ENCODE data around the gene RNF183.
"Not testable (repeated sequence)": the region's sequence is repeated elsewhere in the genome, so short reads cannot be mapped to it uniquely, and the experiment has no call there.

RNF183 gene

DNA sequence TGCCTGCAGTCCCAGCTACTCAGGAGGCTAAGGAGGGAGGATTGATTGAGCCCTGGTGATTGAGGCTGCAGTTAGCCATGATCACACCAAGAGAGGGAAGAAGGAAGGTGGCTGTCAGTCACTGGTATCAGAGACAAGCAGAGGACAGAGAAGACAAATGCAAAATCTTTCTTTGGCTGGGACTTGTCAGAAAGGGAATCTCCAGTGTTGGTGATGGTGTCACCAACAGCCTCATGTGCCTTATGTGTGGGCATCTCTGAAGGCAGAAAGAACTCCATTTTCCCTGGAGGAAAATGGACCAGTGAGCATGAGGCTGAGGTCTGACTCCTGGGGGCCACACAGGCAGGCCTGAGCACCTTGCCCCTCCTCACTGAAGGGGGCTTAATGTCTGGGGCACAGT, 12.1 kb upstream of the RNF183 start:
- DNase-seq = no peak

DNA sequence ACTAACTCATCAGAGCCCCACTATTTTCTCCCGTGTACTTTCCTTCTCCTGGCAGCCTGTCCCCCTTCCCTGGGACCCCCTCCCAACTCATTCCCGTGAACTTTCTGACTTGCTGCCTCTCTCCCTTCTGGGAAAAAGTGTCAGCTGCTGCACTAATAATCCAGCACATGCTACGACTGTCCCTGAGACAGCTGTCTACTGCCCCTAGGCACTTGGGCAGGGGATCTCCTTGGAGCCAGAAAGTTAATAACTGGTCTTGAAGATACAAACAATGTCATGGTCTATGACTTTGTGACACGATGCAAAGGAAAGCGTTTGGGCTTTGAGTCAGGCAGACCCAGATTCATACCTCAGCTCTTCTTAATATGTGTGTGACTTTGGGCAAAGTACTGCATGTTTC, 10.1 kb upstream of the RNF183 start:
- DNase-seq = no peak

DNA sequence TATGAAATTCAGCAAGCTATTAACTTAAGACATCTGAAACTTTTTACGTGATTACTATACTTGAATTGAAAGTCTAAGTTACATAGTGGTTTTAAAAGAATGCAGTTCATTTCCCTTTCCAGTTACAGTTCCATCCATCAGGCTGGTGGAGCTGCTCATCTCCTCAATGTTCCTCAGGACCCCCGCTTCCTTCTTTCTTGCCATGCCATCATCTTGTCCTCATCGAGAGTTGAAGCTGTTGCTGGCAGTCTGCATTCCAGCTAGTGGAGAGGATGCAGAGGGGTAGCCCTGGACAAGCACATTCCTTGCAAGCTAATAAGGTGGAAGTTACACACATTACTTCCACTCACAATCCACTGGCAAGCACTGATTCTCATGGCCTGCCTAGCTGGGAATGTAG, 8.8 kb upstream of the RNF183 start:
- DNase-seq = no peak

DNA sequence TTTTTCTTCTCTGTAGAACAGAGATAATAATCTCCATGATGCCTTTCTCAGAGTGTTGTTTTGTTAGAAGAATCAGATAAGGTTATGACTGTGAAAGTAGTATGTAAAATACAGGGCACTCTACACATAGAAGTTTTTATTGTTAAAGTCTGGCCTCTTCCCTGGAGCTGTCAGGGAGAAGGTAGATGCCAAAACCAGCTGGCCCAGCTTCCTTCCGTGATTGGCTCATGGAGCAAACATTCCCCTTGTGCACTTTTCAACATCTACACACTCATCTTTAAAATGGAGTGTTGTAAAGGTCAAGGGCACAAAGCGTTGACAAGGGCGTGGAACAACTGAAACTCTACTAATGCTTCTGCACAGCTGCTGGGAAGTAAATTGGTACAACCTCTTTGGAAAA, 7.4 kb upstream of the RNF183 start:
- DNase-seq = no peak

DNA sequence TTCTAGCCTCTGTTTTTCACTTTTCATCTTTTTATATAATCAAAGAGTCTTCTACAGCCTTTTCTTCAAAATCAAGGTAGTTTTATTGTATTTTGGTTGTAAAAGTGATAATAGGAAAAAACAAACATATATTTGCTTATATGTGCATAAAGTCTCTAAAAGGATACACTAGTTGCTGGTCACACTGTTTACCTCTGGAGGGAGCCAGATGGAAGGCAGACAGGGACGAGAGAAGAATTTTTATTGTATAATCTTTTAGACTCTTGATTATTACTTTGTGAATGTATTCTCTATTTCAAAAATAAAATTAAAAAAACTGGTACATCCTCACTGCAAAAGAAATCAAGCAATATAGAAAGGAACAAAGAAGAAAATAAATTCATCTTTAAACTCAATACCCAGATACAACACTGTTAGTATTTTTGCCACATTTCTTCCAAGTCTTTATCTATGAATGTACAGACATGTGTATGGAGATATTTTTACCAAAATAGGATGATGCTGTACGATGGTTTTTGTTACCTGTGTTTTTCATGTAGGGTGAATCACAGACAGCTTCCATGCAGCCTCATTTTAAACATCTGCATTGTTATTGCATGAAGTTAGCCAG, 6.1 kb upstream of the RNF183 start:
- peak; percentile 10 for DNase-seq

DNA sequence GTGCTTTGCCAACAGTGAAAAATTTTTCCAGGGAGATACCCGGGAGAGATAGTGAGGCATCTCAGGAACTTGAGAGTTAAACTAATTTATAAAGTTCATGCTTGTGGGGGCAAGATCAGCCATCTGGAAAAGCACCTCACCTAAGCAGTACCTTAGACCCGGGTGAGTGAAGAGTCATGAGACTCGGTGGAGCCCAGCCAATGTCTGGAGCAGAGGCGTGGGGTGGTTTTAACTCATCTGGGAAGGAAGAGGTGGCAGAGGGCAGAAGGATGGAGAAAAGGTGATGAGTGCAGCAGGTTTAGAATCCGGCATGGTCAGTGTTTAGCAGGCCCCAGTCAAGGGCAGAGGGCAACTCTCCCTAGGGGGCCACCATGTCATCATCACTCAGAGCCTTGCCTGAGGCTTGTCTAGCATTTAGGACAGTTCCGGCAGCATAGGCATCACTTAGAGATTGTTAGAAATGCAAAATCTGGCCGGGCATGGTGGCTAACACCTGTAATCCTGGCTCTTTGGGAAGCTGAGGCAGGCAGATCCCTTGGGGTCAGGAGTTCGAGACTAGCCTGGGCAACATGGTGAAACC, 4.3 kb upstream of the RNF183 start:
- no peak for DNase-seq

DNA sequence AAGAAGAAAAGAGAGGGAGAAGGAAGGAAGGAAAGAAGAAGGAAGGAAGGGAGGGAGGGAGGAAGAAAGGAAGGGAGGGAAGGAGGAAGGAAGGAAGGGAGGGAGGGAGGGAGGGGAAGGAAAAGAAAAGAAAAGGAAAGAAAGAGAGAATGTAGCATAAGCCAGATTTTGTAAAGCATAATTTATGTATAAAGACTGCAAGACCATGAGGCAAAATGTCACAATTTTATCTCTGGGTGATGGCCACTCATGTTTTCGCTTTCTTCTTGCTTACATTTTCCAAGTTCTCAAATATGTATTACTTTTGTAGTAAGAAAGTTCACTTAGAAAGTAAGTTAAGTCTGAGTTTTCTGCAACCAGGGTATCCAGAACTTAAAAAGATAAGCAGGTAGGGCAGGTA, 3.4 kb upstream of the RNF183 start:
- no peak for DNase-seq

DNA sequence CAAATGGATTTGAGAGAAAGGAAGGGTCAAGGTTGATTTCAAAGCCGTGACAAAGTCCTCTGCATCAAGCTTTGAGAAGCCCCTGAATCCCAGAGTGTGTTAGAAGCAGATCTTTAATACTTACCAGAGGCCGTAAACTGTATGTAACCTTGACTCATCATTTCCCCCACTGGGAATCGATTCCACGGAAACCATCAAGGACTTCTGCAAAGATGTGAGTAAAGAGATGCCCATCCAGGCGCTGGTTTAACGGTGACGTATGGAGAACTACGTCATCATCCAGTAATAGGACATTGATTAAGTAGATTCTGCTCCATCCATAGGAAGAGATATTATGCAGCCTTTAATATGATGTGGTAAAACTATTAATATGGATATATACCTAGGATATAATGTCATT, 1.6 kb downstream of the RNF183 start:
- DNase-seq = no peak

DNA sequence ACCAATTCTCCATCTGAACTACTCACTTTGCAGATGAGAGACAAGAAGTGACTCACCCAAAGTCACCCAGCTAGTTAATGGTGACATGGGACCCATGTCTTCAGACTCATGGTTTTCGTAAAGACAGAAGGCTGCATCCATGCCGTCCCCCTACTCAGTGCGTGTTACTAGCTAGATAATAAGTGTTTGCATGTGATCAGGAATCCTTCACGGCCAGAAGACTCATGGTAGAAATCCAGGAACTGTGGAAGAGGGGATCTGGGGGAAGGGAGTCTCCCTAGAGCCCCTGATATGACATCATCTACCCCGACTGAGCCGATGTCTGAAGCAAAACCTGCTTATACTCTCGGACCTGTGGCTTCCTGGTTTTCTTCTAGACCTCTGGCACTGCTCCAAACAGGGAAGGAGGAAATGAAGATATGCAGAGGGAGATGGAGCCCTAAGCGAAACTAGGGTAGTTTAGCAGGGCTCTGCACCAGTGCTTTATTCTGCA, 3.3 kb downstream of the RNF183 start:
- DNase-seq = no peak

DNA sequence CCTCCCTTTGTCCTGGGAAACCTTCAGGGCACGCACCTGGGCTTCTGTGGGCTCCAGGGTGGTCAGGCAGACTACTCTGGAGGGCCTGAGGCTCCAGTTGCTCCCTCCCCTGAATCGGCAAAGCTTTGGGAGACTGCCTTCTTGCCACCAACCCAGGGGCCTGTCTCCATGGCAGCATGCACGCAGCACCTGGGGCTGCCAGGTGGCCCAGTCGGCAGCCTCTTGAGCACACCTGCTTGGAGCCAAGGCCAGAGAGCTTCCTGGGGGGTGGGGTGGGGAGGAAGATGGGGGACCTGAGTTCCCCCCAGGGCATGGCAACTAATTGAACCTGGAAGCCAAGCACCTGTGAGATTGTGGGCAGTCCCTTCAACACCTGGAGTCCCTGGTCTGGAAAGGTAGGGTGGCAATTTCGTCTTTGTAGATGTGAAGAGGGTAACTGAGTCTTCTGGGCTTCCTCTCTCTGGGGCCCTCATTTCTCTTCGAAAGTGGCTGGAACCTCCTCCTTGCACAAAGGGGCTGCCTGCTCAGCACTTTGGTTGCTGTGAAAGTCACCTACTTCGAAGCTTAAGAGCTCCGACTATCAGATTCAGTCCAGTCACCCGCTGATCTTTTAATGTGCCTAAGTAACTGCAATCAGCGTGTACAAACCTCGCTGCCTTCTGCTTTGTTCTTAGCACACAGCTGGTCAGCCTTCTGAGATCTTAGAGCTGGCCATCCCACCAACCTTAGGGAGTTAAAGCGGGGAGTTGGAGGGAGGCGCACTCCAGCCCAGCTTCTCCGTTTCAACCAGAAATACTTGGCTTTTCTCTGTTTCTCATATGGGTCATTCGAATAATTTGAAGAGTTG, 4.0 kb downstream of the RNF183 start:
- DNase-seq = no peak

DNA sequence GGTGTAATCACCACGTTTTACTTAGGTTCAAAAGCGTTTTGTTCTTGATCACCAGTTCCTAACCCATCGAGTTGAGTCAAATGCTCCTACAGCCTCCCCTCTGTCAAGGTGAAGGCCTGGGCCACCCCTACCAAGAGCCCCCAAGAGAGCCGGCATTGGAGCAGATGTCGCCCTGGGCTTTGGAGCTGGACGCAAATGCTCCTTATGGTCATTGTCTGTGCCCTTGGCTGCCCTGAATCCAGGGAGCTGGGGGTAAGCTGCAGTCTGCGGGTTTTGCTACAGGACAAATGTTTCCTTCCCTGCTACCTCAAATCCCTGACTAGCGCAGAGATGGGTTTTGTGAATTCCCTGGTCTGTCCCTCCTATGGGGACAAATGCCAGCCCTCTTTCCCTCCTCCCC, 4.9 kb downstream of the RNF183 start:
- no peak for DNase-seq

DNA sequence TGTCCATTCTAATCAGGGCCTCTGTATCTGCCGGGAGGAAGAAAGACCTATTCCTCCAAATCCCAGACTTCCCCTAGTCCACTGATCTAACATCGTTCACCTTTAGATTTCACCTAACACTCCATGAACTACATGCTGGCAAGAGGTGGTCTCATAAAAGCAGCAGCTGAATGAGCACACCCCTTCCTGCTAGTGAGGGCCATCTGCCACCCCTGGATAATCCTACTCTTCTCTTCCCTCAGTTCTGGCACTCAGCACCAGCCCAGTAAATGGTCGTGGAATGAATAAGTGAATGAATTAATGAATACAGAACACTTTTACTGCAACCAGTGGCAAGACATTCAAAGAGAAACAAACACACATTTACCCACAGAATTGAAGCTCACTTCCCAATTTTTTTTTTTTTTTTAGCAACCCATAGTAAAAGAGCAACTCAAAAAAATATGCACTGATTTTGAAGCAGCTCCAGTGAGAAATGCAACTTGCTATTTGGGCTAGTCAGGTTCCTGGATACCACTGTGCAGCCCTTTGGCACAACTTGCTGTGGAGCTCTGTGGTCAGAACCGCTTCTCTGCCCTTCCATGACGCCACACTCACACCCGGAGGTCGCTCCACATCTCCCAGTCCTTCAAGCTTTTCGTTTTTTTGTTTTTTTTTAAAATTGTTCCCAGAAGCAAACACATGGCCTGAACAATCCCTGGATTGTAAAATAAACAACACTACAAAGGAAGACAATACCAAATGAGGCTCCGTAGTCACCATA, 6.2 kb downstream of the RNF183 start:
- DNase-seq = no peak

DNA sequence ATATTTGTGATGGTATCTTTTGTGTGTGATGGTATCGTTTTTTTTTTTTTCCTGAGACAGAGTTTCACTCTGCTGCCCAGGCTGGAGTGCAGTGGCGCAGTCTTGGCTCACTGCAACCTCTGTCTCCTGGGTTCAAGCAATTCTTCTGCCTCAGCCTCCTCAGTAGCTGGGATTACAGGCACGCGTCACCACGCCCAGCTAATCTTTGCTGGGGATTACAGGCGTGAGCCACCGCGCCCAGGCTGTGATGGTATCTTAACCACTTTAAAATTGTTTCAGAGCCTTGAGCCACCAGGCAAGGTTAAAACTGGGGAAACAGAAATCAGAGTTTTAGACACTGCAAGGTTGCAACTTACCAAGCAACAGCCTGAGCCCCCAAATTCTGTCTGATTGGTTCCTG, 6.9 kb downstream of the RNF183 start:
- not testable (repeated sequence) for DNase-seq

DNA sequence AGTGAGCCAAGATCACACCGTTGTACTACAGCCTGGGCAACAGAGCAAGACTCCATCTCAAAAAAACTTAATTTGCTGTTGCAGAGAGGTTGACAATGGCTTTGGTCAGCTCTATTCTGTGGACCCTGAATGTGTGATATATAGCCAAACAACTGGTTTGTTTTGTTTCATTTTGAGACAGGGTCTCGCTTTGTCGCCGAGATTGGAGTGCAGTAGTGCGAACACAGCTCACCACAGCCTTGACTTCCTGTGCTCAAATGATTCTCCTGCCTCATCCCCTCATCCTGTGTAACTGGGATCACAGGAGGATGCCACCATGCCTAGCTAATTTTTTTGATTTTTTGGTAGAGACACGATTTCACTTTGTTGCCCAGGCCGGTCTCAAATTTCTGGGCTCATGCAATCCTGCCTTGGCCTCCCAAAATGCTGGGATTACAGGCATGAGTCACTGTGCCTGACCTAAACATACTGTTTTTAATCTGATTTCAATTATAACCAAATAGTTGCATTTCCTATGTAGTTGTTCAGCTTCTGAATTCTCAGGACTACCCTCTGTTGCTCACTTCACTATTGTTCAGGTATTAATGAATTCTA, 9.8 kb downstream of the RNF183 start:
- DNase-seq = no peak

DNA sequence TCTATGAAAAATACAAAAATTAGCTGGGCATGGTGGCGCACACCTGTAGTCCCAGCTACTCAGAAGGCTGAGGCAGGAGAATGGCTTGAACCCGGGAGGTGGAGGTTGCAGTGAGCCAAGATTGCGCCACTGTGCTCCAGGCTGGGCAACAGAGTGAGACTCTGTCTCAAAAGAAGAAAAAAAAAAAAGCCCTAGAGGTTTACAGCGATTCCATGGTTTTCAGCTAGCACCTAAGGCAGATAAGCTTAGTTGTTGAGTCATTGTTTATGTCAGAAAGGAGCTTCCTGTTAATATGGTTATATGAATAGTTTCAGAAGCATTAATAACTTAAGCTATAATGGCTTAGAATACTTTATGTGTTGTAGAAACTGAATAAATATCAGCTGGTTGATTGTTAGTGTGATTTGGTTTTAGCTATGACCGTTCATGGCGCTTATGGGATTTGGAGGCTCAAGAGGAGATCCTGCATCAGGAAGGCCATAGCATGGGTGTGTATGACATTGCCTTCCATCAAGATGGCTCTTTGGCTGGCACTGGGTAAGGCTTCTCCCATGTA, 13.0 kb downstream of the RNF183 start:
- DNase-seq = no peak

DNA sequence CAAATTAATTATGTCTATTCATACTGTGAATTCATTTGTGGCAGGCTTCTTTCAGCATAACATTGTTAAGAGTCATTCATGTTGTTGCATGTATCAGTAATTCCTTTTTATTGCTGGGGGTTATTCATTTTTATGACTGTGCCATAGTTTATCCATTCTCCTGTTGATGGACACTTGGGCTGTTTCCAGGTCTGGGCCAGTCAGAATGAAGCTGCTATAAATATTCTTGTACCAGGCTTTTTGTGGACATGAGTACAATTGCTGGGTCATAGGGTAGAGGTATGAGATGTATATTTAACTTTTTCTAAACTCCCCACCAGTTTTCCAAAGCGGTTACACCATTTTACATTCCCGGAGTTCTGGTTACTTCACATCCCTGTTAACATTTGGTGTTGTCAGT, 14.1 kb downstream of the RNF183 start:
- no peak for DNase-seq

DNA sequence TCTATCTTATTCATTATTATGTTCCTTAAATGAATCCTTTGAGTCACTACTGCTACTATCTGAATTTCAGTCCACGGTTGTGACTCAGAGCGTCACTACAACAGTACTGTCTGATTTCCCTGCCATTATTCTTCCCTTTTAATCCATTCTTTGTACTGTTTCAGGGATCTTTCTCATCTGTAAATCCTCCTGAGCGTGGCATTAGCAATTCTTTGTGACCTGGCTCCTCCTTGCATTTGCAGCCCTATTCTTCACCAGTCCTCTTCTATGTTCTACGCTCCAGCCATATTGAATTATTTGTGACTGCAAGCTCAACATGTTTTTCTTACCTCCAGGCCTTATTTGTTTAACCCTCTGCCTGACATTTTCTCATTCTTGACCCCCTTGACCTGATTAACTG, 21.8 kb downstream of the RNF183 start:
- no peak for DNase-seq

DNA sequence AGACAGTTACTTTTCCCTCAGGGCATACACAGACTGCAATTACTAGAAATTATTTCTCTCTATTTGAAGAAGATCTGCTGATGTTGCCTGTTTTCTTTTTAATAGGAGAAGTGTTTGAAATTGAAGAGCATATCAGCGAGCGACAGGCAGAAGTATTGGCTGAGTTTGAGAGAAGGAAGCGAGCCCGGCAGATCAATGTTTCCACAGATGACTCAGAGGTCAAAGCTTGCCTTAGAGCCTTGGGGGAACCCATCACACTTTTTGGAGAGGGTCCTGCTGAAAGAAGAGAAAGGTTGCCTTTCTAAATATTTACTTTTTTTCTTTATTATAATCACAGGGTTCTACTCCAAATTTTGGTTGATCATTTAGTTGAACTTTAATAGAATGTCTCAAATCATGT, 24.3 kb downstream of the RNF183 start:
- DNase-seq = no peak

DNA sequence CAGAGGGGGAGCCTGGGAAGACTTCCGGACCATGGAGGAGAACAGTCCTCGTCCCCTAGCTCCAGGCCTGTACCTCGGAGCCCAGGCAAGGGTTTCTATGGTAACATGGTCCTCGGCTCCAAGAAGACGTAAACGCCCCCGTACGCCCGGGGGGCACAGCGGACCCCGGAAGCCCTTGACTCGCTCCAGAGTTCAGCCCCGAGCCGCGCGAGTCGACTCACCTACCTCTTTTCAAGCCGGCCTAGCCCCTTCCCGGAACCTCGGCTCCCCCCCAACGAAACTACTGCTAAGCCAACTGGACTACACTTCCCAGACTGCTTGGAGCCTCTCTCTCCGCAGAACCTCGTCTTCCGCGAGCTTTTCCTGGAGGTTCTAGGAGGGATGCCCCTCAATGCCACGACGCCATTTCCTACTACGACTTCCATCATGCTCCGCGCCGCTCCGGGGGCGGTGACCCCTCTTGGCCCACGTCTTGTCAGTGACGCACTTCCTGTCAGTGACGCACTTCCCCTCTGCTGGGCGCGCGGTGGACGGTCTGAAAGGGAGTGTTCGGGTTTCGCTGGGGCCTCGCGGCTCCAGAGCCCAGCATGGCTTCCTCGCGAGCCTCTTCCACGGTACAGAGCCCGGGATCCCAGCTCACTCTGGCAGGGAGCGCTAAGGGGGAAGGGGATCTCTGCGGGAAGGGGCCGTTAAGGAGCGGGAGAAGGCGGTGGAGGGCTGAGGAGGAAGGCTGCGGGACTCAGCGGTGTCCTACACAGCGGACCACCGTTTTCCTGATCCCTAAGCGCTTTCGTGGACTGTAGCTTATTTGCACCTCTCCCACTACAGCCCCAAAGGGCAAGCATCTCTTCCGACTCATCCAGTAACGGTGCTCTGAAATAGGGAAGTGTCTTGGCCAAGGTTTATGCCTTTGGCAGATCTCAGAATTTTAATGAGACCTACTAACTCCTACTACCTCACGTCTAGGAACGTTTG, 27.7 kb downstream of the RNF183 start, which contains the start of the genes CDC26 and PRPF4:
CDC26 (minus strand) TSS at position 416 of the 975 bp plus-strand sequence. CDS start 3,065 bp downstream, outside the sequence.
PRPF4 (plus strand) TSS at position 502 of the 975 bp plus-strand sequence; CDS start at position 588, 86 bp downstream.
- DNase-seq = peak; percentile 93

DNA sequence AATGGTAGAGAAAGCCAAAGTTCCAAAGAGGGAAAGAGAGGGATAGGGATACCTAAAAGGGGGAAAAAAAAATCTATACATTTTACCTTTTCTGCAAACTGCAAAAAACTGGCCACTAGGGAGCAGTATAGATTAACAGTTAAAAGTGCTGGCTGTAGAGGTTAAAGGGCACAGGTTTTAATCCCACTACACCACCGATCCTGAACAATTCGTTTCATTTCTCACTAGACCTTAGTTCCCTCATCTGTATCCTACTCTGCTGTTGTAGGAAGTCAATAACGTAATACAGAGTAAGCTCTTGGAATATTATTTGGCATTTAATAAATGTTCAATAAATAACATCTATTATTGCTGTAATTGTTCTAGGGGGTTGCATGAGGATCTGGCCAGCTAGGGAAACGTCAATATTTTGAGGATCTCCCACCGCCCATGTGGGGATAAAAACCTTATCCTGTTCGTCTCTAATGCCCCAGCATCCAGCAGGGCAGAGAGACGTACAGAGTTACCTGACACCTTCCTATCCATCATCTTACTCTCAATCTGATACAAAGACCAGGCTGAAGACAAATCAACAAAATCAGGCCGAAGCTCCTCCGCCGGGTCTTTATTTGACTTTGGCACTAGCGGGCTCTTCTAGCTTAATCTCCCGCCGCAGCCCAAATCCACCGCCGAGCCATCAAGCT, 28.6 kb downstream of the RNF183 start:
- DNase-seq = peak; percentile 18

Measured in activated gamma-delta T cell treated with Interleukin-2 at 50 U/mL for 16 hours (primary cell).